Caco-2 (cell line): ENCODE data around the gene VTI1A. TPM values are rescaled to one million over a fixed set of nuclear protein-coding genes. Genes with fewer than 3 reads are reported as not detected.

Experiments used
- BruUV-seq: library from RNA; stranded (reverse); fragments of 400-500 nt; replicated peaks from 2 replicates; lab custom pipeline; 2021; lab: Mats Ljungman, UMichigan
- CTCF ChIA-PET: fragments of 300-600 bp; sonication (Branson Sonifier 250); formaldehyde crosslinking; loops from one replicate; lab custom pipeline; 2022; ENCODE audit warnings: antibody characterized with exemption; lab: Charles Lee
- POLR2A ChIA-PET: fragments of 300-600 bp; sonication (Branson Sonifier 250); formaldehyde crosslinking; loops from one replicate; lab custom pipeline; 2022; ENCODE audit warnings: antibody characterized with exemption; lab: Charles Lee
- DNase-seq, 2 experiments: peaks; one replicate each; pipeline versions ENCODE4 v3.0.0 to v3.0.0-alpha.2; 2020 to 2022
- H3K27me3 ChIP-seq: replicated peaks from 2 replicates; pipeline ENCODE4 v1.6.0; 2011; ENCODE audit warnings: low read length; ENCODE audit not compliant: control insufficient read depth, insufficient read depth
- H3K36me3 ChIP-seq: 2 replicates; pipeline ENCODE4 v1.5.1; 2011; ENCODE audit warnings: low read length; ENCODE audit not compliant: control insufficient read depth, insufficient read depth
- H3K4me1 ChIP-seq: fragments of 250-450 bp; sonication (Bioruptor Pico); 2 replicates; pipeline ENCODE4 v1.5.1; 2020; ENCODE audit warnings: mild to moderate bottlenecking
- H3K4me3 ChIP-seq: 2 replicates; pipeline ENCODE4 v1.5.1; 2011; ENCODE audit warnings: low read depth, mild to moderate bottlenecking, control low read depth, low read length
- H3K9me3 ChIP-seq: fragments of 250-450 bp; sonication (Bioruptor Pico); 2 replicates; pipeline ENCODE4 v1.5.1; 2020; ENCODE audit warnings: mild to moderate bottlenecking, moderate library complexity
- H3K27ac Mint-ChIP-seq: one replicate; pipeline ENCODE4 v1.8.0; 2022; ENCODE audit warnings: mixed read lengths; ENCODE audit not compliant: unreplicated experiment
- H3K27me3 Mint-ChIP-seq: one replicate; pipeline ENCODE4 v1.8.0; 2022; ENCODE audit warnings: mixed read lengths; ENCODE audit not compliant: insufficient read depth, unreplicated experiment
- H3K36me3 Mint-ChIP-seq: one replicate; pipeline ENCODE4 v1.8.0; 2022; ENCODE audit warnings: mild to moderate bottlenecking, mixed read lengths; ENCODE audit not compliant: insufficient read depth, unreplicated experiment
- H3K4me1 Mint-ChIP-seq: one replicate; pipeline ENCODE4 v1.8.0; 2022; ENCODE audit warnings: low read depth, mixed read lengths; ENCODE audit not compliant: unreplicated experiment
- H3K4me3 Mint-ChIP-seq: one replicate; pipeline ENCODE4 v1.8.0; 2022; ENCODE audit warnings: mild to moderate bottlenecking, moderate library complexity, mixed read lengths; ENCODE audit not compliant: unreplicated experiment
- H3K9me3 Mint-ChIP-seq: one replicate; pipeline ENCODE4 v1.8.0; 2022; ENCODE audit warnings: mixed read lengths; ENCODE audit not compliant: unreplicated experiment
- CTCF ChIP-seq, 2 experiments: fragments of 200-600 bp in 1 of 2; IDR thresholded peaks; 1 replicate in 1 of 2; 2 replicates in 1 of 2; pipeline versions ENCODE4 v1.5.1 to v1.8.0; 2011 to 2022; ENCODE audit warnings: antibody characterized with exemption in 1 of 2, control low read depth in 1 of 2, inconsistent platforms in 1 of 2, low read depth in 1 of 2, low read length in 1 of 2, mild to moderate bottlenecking in 1 of 2, moderate library complexity in 1 of 2; ENCODE audit not compliant: insufficient read depth in 1 of 2, severe bottlenecking in 1 of 2, unreplicated experiment in 1 of 2
- intact Hi-C: fragments of 100-400 bp; cut with micrococcal nuclease; formaldehyde crosslinking; loops from one replicate; pipeline ENCODE4 v1.10.0; 2022; ENCODE audit not compliant: unreplicated experiment
- total RNA-seq: library from RNA; stranded (reverse); gene quantifications from 2 replicates; pipeline ENCODE4 v1.2.3, GENCODE V29; 2022

The VTI1A gene
- total RNA-seq, 1 experiment from 2014 or later, result 45.6 TPM

- Mint-ChIP-seq H3K27ac (no peak overlapping the region), H3K4me1 (peaks cover 13% of the 10 kb centered on the region), H3K27me3 (no peaks in the 10 kb centered on the region), H3K9me3 (peaks cover 20% of the 10 kb centered on the region), H3K36me3 (peaks cover 5% of the 10 kb centered on the region), H3K4me3 (no peak overlapping the region)
- intact Hi-C loops, result no loop called here
- no peak for DNase-seq
- Histone ChIP-seq H3K36me3 (no peaks in the 10 kb centered on the region), H3K4me3 (no peak overlapping the region), H3K9me3 (peaks cover 4% of the 10 kb centered on the region; the same call in 1 of the 2 replicates), H3K27me3 (no peaks in the 10 kb centered on the region), H3K4me1 (peaks cover 16% of the 10 kb centered on the region; the same call in 1 of the 2 replicates)
- TF ChIP-seq CTCF (IDR thresholded peaks at IDR 0.05; ENCODE audit: insufficient read depth in 1 of 2, low read depth in 1 of 2, low read length in 1 of 2, severe bottlenecking in 1 of 2, unreplicated experiment in 1 of 2), result no peak
- ChIA-PET POLR2A (no interaction called here), CTCF (no interaction called here)
- BruUV-seq, result no TSS peak
Measured at GRCh38 chr10:112792487-112793201, 345.6 kb downstream of the VTI1A start.

GRCh38 chr10:112793202-112793921 lies 346.3 kb downstream of the VTI1A start:
- no peak overlapping the region for H3K4me3 Mint-ChIP-seq
- H3K27me3 Mint-ChIP-seq, result no peaks in the 10 kb centered on the region
- TF ChIP-seq CTCF (IDR thresholded peaks at IDR 0.05; ENCODE audit: insufficient read depth in 1 of 2, low read depth in 1 of 2, low read length in 1 of 2, severe bottlenecking in 1 of 2, unreplicated experiment in 1 of 2), result no peak
- CTCF ChIA-PET, result interaction anchor here (0.5 kb wide), 1 partner anchor 64 kb away, joined by 8 read pairs; no protein-coding TSS in a partner anchor
- peaks cover 17% of the 10 kb centered on the region for H3K9me3 Mint-ChIP-seq
- no peak for DNase-seq
- no peak overlapping the region for H3K27ac Mint-ChIP-seq
- peaks cover 1% of the 10 kb centered on the region; the same call in 1 of the 2 replicates for H3K9me3 ChIP-seq
- no TSS peak for BruUV-seq
- no peaks in the 10 kb centered on the region for H3K36me3 ChIP-seq
- no peak overlapping the region for H3K4me3 ChIP-seq
- H3K4me1 Mint-ChIP-seq, result peaks cover 13% of the 10 kb centered on the region
- peaks cover 16% of the 10 kb centered on the region; the same call in 1 of the 2 replicates for H3K4me1 ChIP-seq
- peaks cover under 1% of the 10 kb centered on the region for H3K36me3 Mint-ChIP-seq
- H3K27me3 ChIP-seq, result no peaks in the 10 kb centered on the region
- POLR2A ChIA-PET, result interaction anchor here (0.5 kb wide), 1 partner anchor 316 kb away, joined by 3 read pairs; no protein-coding TSS in a partner anchor
- intact Hi-C loops, result no loop called here

GRCh38 chr10:112794201-112794600 lies 347.2 kb downstream of the VTI1A start:
- no TSS peak for BruUV-seq
- Mint-ChIP-seq H3K36me3 (no peaks in the 10 kb centered on the region), H3K4me1 (peaks cover 13% of the 10 kb centered on the region), H3K9me3 (peaks cover 9% of the 10 kb centered on the region), H3K27ac (no peak overlapping the region), H3K27me3 (no peaks in the 10 kb centered on the region), H3K4me3 (no peak overlapping the region)
- no peak for DNase-seq
- no peak overlapping the region for H3K4me3 ChIP-seq
- intact Hi-C loops, result no loop called here
- no peak for TF ChIP-seq CTCF (IDR thresholded peaks at IDR 0.05; ENCODE audit: insufficient read depth in 1 of 2, low read depth in 1 of 2, low read length in 1 of 2, severe bottlenecking in 1 of 2, unreplicated experiment in 1 of 2)
- POLR2A ChIA-PET, result interaction anchor here (0.6 kb wide), 1 partner anchor 16 kb away, joined by 3 read pairs; no protein-coding TSS in a partner anchor
- peaks cover 16% of the 10 kb centered on the region; the same call in 1 of the 2 replicates for H3K4me1 ChIP-seq
- no peaks in the 10 kb centered on the region; the same call in 1 of the 2 replicates for H3K9me3 ChIP-seq
- no peaks in the 10 kb centered on the region for H3K27me3 ChIP-seq
- H3K36me3 ChIP-seq, result no peaks in the 10 kb centered on the region
- CTCF ChIA-PET, result interaction anchor here (0.5 kb wide), 1 partner anchor 63 kb away, joined by 8 read pairs; no protein-coding TSS in a partner anchor
